Measurements from ENCODE around the gene HSH2D. TPM values are rescaled to one million over a fixed set of nuclear protein-coding genes. Genes with fewer than 3 reads are reported as not detected.

HSH2D gene
- total RNA-seq, 4 donors from 2014 or later = 0.52 to 0.83 (median 0.75) TPM; not detected in 1

- H3K4me3 ChIP-seq = no peak overlapping the region
- H3K9me3 ChIP-seq = no peaks in the 10 kb centered on the region
- peaks cover 27 to 71% (median 60%) of the 10 kb centered on the region in 4 donors for H3K36me3 ChIP-seq
- no peak for TF ChIP-seq CTCF (IDR thresholded peaks at IDR 0.05)
- no peak for TF ChIP-seq POLR2A (IDR thresholded peaks at IDR 0.05; ENCODE audit: low read depth)
- TF ChIP-seq POLR2AphosphoS5 (IDR thresholded peaks at IDR 0.05) = no peak
- TF ChIP-seq EP300 (IDR thresholded peaks at IDR 0.05) = no peak
- intact Hi-C loops (cut with DNase I) = no loop called here
- WGBS = 88% methylated on average over 8 of the region's 10 CpGs
- no peak for DNase-seq (ENCODE audit: extremely low spot score)
- no peaks in the 10 kb centered on the region for H3K27me3 ChIP-seq
- peaks cover 12 to 39% (median 32%) of the 10 kb centered on the region in 4 donors for H3K4me1 ChIP-seq
- no peak overlapping the region for H3K27ac ChIP-seq (replicated peaks in 1 of 4)
Observed at GRCh38 chr19:16190736-16191135, 47.3 kb downstream of the HSH2D start.

GRCh38 chr19:16191216-16191908 is 47.9 kb downstream of the HSH2D start:
- TF ChIP-seq EP300 (IDR thresholded peaks at IDR 0.05) (no peak), POLR2AphosphoS5 (IDR thresholded peaks at IDR 0.05) (no peak), CTCF (IDR thresholded peaks at IDR 0.05) (no peak), POLR2A (IDR thresholded peaks at IDR 0.05; ENCODE audit: low read depth) (no peak)
- no peaks in the 10 kb centered on the region for H3K27me3 ChIP-seq
- H3K9me3 ChIP-seq = no peaks in the 10 kb centered on the region
- peaks cover 27 to 71% (median 60%) of the 10 kb centered on the region in 4 donors for H3K36me3 ChIP-seq
- H3K4me1 ChIP-seq = peaks cover 7 to 32% (median 26%) of the 10 kb centered on the region in 4 donors
- no peak overlapping the region for H3K4me3 ChIP-seq
- 72% methylated on average over 9 of the region's 16 CpGs for WGBS
- H3K27ac ChIP-seq (replicated peaks in 1 of 4) = no peak overlapping the region
- no peak for DNase-seq (ENCODE audit: extremely low spot score)
- intact Hi-C loops (cut with DNase I) = no loop called here

- peaks cover 27 to 50% (median 44%) of the 10 kb centered on the region in 4 donors for H3K36me3 ChIP-seq
- DNase-seq (ENCODE audit: extremely low spot score) = no peak
- intact Hi-C loops (cut with DNase I) = no loop called here
Observed at GRCh38 chr19:16193466-16193865, 50.0 kb downstream of the HSH2D start.

GRCh38 chr19:16197188-16197621 is 53.7 kb downstream of the HSH2D start:
- intact Hi-C loops (cut with DNase I) = no loop called here
- TF ChIP-seq POLR2AphosphoS5 (IDR thresholded peaks at IDR 0.05) = no peak
- no peak for TF ChIP-seq POLR2A (IDR thresholded peaks at IDR 0.05; ENCODE audit: low read depth)
- H3K4me3 ChIP-seq = peak overlapping the region; percentile 83 to 98 (median 88)
- no peaks in the 10 kb centered on the region for H3K9me3 ChIP-seq
- H3K27me3 ChIP-seq = no peaks in the 10 kb centered on the region
- peaks cover 20 to 40% (median 37%) of the 10 kb centered on the region in 4 donors for H3K4me1 ChIP-seq
- peaks cover 11 to 39% (median 27%) of the 10 kb centered on the region in 4 donors for H3K36me3 ChIP-seq
- 36% methylated on average over 2 of the region's 2 CpGs for WGBS
- DNase-seq (ENCODE audit: extremely low spot score) = no peak
- peak overlapping the region; percentile 81 to 91 (median 86) for H3K27ac ChIP-seq (replicated peaks in 1 of 4)

More at GRCh38 chr19:16193466-16193865, 50.0 kb downstream of the HSH2D start:
- H3K9me3 ChIP-seq = no peaks in the 10 kb centered on the region
- H3K27ac ChIP-seq (replicated peaks in 1 of 4) = no peak overlapping the region
- no peak overlapping the region for H3K4me3 ChIP-seq
- H3K4me1 ChIP-seq = peaks cover 5 to 23% (median 15%) of the 10 kb centered on the region in 4 donors
- TF ChIP-seq POLR2A (IDR thresholded peaks at IDR 0.05; ENCODE audit: low read depth) = no peak
- no peak for TF ChIP-seq CTCF (IDR thresholded peaks at IDR 0.05)
- no peak for TF ChIP-seq POLR2AphosphoS5 (IDR thresholded peaks at IDR 0.05)
- no peak for TF ChIP-seq EP300 (IDR thresholded peaks at IDR 0.05)
- WGBS = 84% methylated on average over 6 of the region's 10 CpGs
- no peaks in the 10 kb centered on the region for H3K27me3 ChIP-seq

GRCh38 chr19:16197622-16198369 is 54.3 kb downstream of the HSH2D start, which contains the start of gene AP1M1:
TSS of gene AP1M1 (plus strand) at chr19:16197911. CDS start at chr19:16198027, 116 bp downstream.
- DNase-seq (ENCODE audit: extremely low spot score) = peak; percentile 99
- intact Hi-C loops (cut with DNase I) = no loop called here
- Histone ChIP-seq H3K36me3 (peaks cover 8 to 39% (median 28%) of the 10 kb centered on the region in 4 donors), H3K27me3 (no peaks in the 10 kb centered on the region), H3K27ac (replicated peaks in 1 of 4) (peak within 1 kb of the TSS; percentile 81 to 91 (median 86)), H3K4me1 (peaks cover 20 to 44% (median 39%) of the 10 kb centered on the region in 4 donors), H3K4me3 (peak within 1 kb of the TSS; percentile 83 to 98 (median 88)), H3K9me3 (no peaks in the 10 kb centered on the region)
- WGBS = 0% methylated on average over 8 of the region's 65 CpGs
- TF ChIP-seq EP300 (IDR thresholded peaks at IDR 0.05) = no peak
- peak in 1 of 3 experiments; percentile 12 for TF ChIP-seq CTCF (IDR thresholded peaks at IDR 0.05)
- TF ChIP-seq POLR2AphosphoS5 (IDR thresholded peaks at IDR 0.05) = peak; percentile 83 to 95
- no peak for TF ChIP-seq POLR2A (IDR thresholded peaks at IDR 0.05; ENCODE audit: low read depth)
